Esophagus (tissue), 2 donors: Measurements from ENCODE around the gene ERC1. TPM values are rescaled to one million over a fixed set of nuclear protein-coding genes. Genes with fewer than 3 reads are reported as not detected.

Experiments
- H3K27ac ChIP-seq, 2 donors: one replicate each; pipeline ENCODE4 v1.5.1; 2013; ENCODE audit warnings: low read depth in 2 of 2, mild to moderate bottlenecking in 2 of 2, inconsistent platforms in 1 of 2, low read length in 1 of 2, moderate library complexity in 1 of 2
- H3K27me3 ChIP-seq, 2 donors: one replicate each; pipeline ENCODE4 v1.6.1; 2013; ENCODE audit warnings: low read length in 2 of 2, control low read depth in 1 of 2, mild to moderate bottlenecking in 1 of 2; ENCODE audit not compliant: insufficient read depth in 2 of 2, control insufficient read depth in 1 of 2
- H3K36me3 ChIP-seq, 2 donors: one replicate each; pipeline ENCODE4 v1.6.1; 2013; ENCODE audit warnings: low read length in 1 of 2; ENCODE audit not compliant: control insufficient read depth in 2 of 2, insufficient read depth in 2 of 2
- H3K4me1 ChIP-seq, 2 donors: one replicate each; pipeline ENCODE4 v1.6.1; 2013; ENCODE audit warnings: low read length in 1 of 2; ENCODE audit not compliant: control insufficient read depth in 2 of 2, insufficient read depth in 2 of 2
- H3K4me3 ChIP-seq, 2 donors: one replicate each; pipeline ENCODE4 v1.5.1; 2013; ENCODE audit warnings: low read length in 2 of 2, mild to moderate bottlenecking in 2 of 2, low read depth in 1 of 2, moderate library complexity in 1 of 2
- H3K9me3 ChIP-seq, 2 donors: one replicate each; pipeline ENCODE4 v1.6.1; 2013; ENCODE audit warnings: mild to moderate bottlenecking in 2 of 2, low read depth in 1 of 2, low read length in 1 of 2, moderate library complexity in 1 of 2; ENCODE audit not compliant: control insufficient read depth in 2 of 2, insufficient read depth in 1 of 2
- WGBS, 2 donors: extraction: QIAGEN DNeasy Blood & Tissue Kit; methylation state at CpG; one replicate each; pipeline ENCODE4 v1.1.7; 2013; 5-methylcytosine and 5-hydroxymethylcytosine counted together
- polyA plus RNA-seq, 2 donors: library from polyadenylated mRNA; stranded (reverse); fragments of 200-250 nt; gene quantifications; one replicate each; pipeline ENCODE4 v1.2.3, GENCODE V29; 2013
- donor health status: healthy with polysubstance abuse.
- donor health status: Bipolar disorder and iron deficiency.

Gene ERC1
- polyA plus RNA-seq, 2 donors, result 6.4 to 8.7 TPM

- Histone ChIP-seq H3K4me1 (peaks cover 0 to 7% of the 10 kb centered on the region in 2 donors), H3K9me3 (no peaks in the 10 kb centered on the region), H3K27me3 (no peaks in the 10 kb centered on the region), H3K36me3 (no peaks in the 10 kb centered on the region), H3K4me3 (no peak overlapping the region), H3K27ac (no peak overlapping the region)
- WGBS, 2 donors, result 35 to 36% methylated on average over 29 of the region's 29 CpGs
These were observed 527.8 kb downstream of the ERC1 start for GRCh38 chr12:1518591-1519516.

- H3K36me3 ChIP-seq, result no peaks in the 10 kb centered on the region
- no peak overlapping the region for H3K27ac ChIP-seq
- H3K27me3 ChIP-seq, result no peaks in the 10 kb centered on the region
- 47 to 48% methylated on average over 5 of the region's 5 CpGs for WGBS, 2 donors
- H3K4me1 ChIP-seq, result peaks cover 0 to 7% of the 10 kb centered on the region in 2 donors
- no peaks in the 10 kb centered on the region for H3K9me3 ChIP-seq
- no peak overlapping the region for H3K4me3 ChIP-seq
These were observed 528.6 kb downstream of the ERC1 start for GRCh38 chr12:1519642-1520041.

GRCh38 chr12:1523046-1523445, 532.0 kb downstream of the ERC1 start:
- H3K4me1 ChIP-seq, result peaks cover 0 to 7% of the 10 kb centered on the region in 2 donors
- WGBS, 2 donors, result 91 to 94% methylated on average over 8 of the region's 8 CpGs
- H3K36me3 ChIP-seq, result no peaks in the 10 kb centered on the region
- no peak overlapping the region for H3K27ac ChIP-seq
- no peaks in the 10 kb centered on the region for H3K9me3 ChIP-seq
- H3K4me3 ChIP-seq, result no peak overlapping the region
- H3K27me3 ChIP-seq, result no peaks in the 10 kb centered on the region

- Histone ChIP-seq H3K27me3 (no peaks in the 10 kb centered on the region), H3K9me3 (no peaks in the 10 kb centered on the region), H3K27ac (no peak overlapping the region), H3K4me1 (peaks cover 0 to 7% of the 10 kb centered on the region in 2 donors), H3K4me3 (no peak overlapping the region), H3K36me3 (no peaks in the 10 kb centered on the region)
- 62 to 78% methylated on average over 11 to 13 of the region's 13 CpGs for whole genome bisulfite sequencing, 2 donors
These were observed 532.6 kb downstream of the ERC1 start for GRCh38 chr12:1523558-1524050.

GRCh38 chr12:1525858-1526257, 534.8 kb downstream of the ERC1 start:
- H3K4me3 ChIP-seq, result no peak overlapping the region
- no peaks in the 10 kb centered on the region for H3K36me3 ChIP-seq
- no peaks in the 10 kb centered on the region for H3K4me1 ChIP-seq
- 84% methylated on average over 10 of the region's 10 CpGs for WGBS, 2 donors
- H3K27me3 ChIP-seq, result no peaks in the 10 kb centered on the region
- H3K9me3 ChIP-seq, result no peaks in the 10 kb centered on the region
- H3K27ac ChIP-seq, result no peak overlapping the region

- Histone ChIP-seq H3K9me3 (no peaks in the 10 kb centered on the region), H3K27me3 (no peaks in the 10 kb centered on the region), H3K36me3 (no peaks in the 10 kb centered on the region), H3K27ac (no peak overlapping the region), H3K4me3 (no peak overlapping the region), H3K4me1 (peaks cover 0 to 6% of the 10 kb centered on the region in 2 donors)
- 39 to 54% methylated on average over 4 of the region's 4 CpGs for WGBS, 2 donors
These were observed 536.8 kb downstream of the ERC1 start for GRCh38 chr12:1527789-1528188.

GRCh38 chr12:1528791-1529190, 537.8 kb downstream of the ERC1 start:
- Histone ChIP-seq H3K9me3 (no peaks in the 10 kb centered on the region), H3K36me3 (no peaks in the 10 kb centered on the region), H3K4me3 (no peak overlapping the region), H3K27me3 (no peaks in the 10 kb centered on the region), H3K4me1 (peaks cover 0 to 6% of the 10 kb centered on the region in 2 donors), H3K27ac (no peak overlapping the region)
- WGBS, 2 donors, result 82 to 94% methylated on average over 3 of the region's 3 CpGs

GRCh38 chr12:1529228-1529861, 538.3 kb downstream of the ERC1 start:
- H3K27ac ChIP-seq, result no peak overlapping the region
- H3K9me3 ChIP-seq, result no peaks in the 10 kb centered on the region
- no peaks in the 10 kb centered on the region for H3K27me3 ChIP-seq
- H3K36me3 ChIP-seq, result no peaks in the 10 kb centered on the region
- H3K4me3 ChIP-seq, result peak overlapping the region; percentile 56 to 80
- H3K4me1 ChIP-seq, result peaks cover 0 to 6% of the 10 kb centered on the region in 2 donors
- WGBS, 2 donors, result 61 to 62% methylated on average over 11 of the region's 11 CpGs

GRCh38 chr12:1529862-1530591, 539.0 kb downstream of the ERC1 start:
- H3K27ac ChIP-seq, result no peak overlapping the region
- H3K4me3 ChIP-seq, result peak overlapping the region; percentile 56 to 80
- H3K36me3 ChIP-seq, result no peaks in the 10 kb centered on the region
- no peaks in the 10 kb centered on the region for H3K9me3 ChIP-seq
- no peaks in the 10 kb centered on the region for H3K27me3 ChIP-seq
- 2 to 5% methylated on average over 81 to 101 of the region's 101 CpGs for WGBS, 2 donors
- peaks cover 0 to 6% of the 10 kb centered on the region in 2 donors for H3K4me1 ChIP-seq
